GM21723 (cell line): ENCODE measurements around the gene CDC20B.
"Not testable (repeated sequence)": the region's sequence is repeated elsewhere in the genome, so short reads cannot be mapped to it uniquely, and the experiment has no call there.

ENCODE experiments used
- ATAC-seq: cut with Tn5 transposase; IDR thresholded peaks from one replicate; pipeline ENCODE4 v1.9.1; 2021; ENCODE audit warnings: mild to moderate bottlenecking, moderate library complexity; ENCODE audit not compliant: unreplicated experiment

Gene CDC20B

GRCh38 chr5:55104946-55105701 is 67.9 kb downstream of the CDC20B start:
- no peak for ATAC-seq

GRCh38 chr5:55104036-55104772 is 68.8 kb downstream of the CDC20B start:
- no peak for ATAC-seq

- ATAC-seq: no peak
Observed at GRCh38 chr5:55102348-55102747, 70.6 kb downstream of the CDC20B start, which contains the start of gene GZMA. Gene GZMA (plus strand): TSS chr5:55102646. CDS start chr5:55102683, 37 bp downstream.

GRCh38 chr5:55101556-55102276 is 71.3 kb downstream of the CDC20B start:
- no peak for ATAC-seq

- not testable (repeated sequence) for ATAC-seq
Observed at GRCh38 chr5:55101148-55101547, 71.8 kb downstream of the CDC20B start.

GRCh38 chr5:55096861-55097260 is 76.1 kb downstream of the CDC20B start:
- ATAC-seq: no peak

GRCh38 chr5:55096182-55096581 is 76.8 kb downstream of the CDC20B start:
- ATAC-seq: no peak

GRCh38 chr5:55091011-55091410 is 82.0 kb downstream of the CDC20B start:
- not testable (repeated sequence) for ATAC-seq

- not testable (repeated sequence) for ATAC-seq
Observed at GRCh38 chr5:55089301-55089700, 83.7 kb downstream of the CDC20B start.

- no peak for ATAC-seq
Observed at GRCh38 chr5:55081541-55081940, 91.4 kb downstream of the CDC20B start.

GRCh38 chr5:55073211-55073610 is 99.8 kb downstream of the CDC20B start:
- ATAC-seq: no peak

GRCh38 chr5:55072666-55073065 is 100.3 kb downstream of the CDC20B start:
- ATAC-seq: no peak

GRCh38 chr5:55071413-55071812 is 101.6 kb downstream of the CDC20B start:
- ATAC-seq: no peak

- no peak for ATAC-seq
Observed at GRCh38 chr5:55070968-55071367, 102.0 kb downstream of the CDC20B start.

GRCh38 chr5:55066277-55066676 is 106.7 kb downstream of the CDC20B start:
- no peak for ATAC-seq

- no peak for ATAC-seq
Observed at GRCh38 chr5:55064523-55064922, 108.5 kb downstream of the CDC20B start.

- ATAC-seq: no peak
Observed at GRCh38 chr5:55063899-55064298, 109.1 kb downstream of the CDC20B start.

- ATAC-seq: no peak
Observed at GRCh38 chr5:55063220-55063863, 109.6 kb downstream of the CDC20B start.
